Esophagus squamous epithelium (tissue), 4 donors: ENCODE measurements around the gene DDAH1.

Experiments
- CTCF ChIP-seq, 6 experiments: fragments of 450-650 bp in 4 of 6; fragments of 200-600 bp in 2 of 6; sonication (generic) in 2 of 6; IDR thresholded peaks; one replicate each; pipeline ENCODE4 v1.5.1; 2016 to 2019; ENCODE audit warnings: antibody characterized with exemption in 6 of 6, mild to moderate bottlenecking in 4 of 6, moderate library complexity in 4 of 6
- POLR2A ChIP-seq, 4 donors: fragments of 450-650 bp; IDR thresholded peaks; one replicate each; pipeline ENCODE4 v1.6.1; 2017; ENCODE audit warnings: antibody characterized with exemption in 4 of 4, mild to moderate bottlenecking in 4 of 4, moderate library complexity in 3 of 4

- TF ChIP-seq POLR2A (IDR thresholded peaks at IDR 0.05) (no peak), CTCF (IDR thresholded peaks at IDR 0.05) (no peak)
These were observed 3.1 kb upstream of the DDAH1 start for GRCh38 chr1:85467929-85468540.
